AG09319 (cell line): ENCODE results near the gene TRIM44.
"Not testable (repeated sequence)": the region's sequence is repeated elsewhere in the genome, so short reads cannot be mapped to it uniquely, and the experiment has no call there.

Experiments used
- DNase-seq: peaks from one replicate; pipeline ENCODE4 v3.0.0-alpha.2; 2010; ENCODE audit warnings: low read depth; ENCODE audit errors: extremely low read depth
- CTCF ChIP-seq: IDR thresholded peaks from 2 replicates; pipeline ENCODE4 v1.5.1; 2011; ENCODE audit warnings: low read depth, mild to moderate bottlenecking, inconsistent platforms, low read length, moderate library complexity

Gene TRIM44

GRCh38 chr11:35746356-35747153, 84.0 kb downstream of the TRIM44 start:
- no peak for DNase-seq

GRCh38 chr11:35747668-35748067, 85.1 kb downstream of the TRIM44 start:
- TF ChIP-seq CTCF, result no peak
- DNase-seq, result no peak

More at GRCh38 chr11:35746356-35747153, 84.0 kb downstream of the TRIM44 start:
- no peak for TF ChIP-seq CTCF

GRCh38 chr11:35748644-35749043, 86.1 kb downstream of the TRIM44 start:
- no peak for DNase-seq
- TF ChIP-seq CTCF, result no peak

- DNase-seq, result no peak
- TF ChIP-seq CTCF, result no peak
Measured at GRCh38 chr11:35750315-35750714, 87.7 kb downstream of the TRIM44 start.

GRCh38 chr11:35750981-35751663, 88.5 kb downstream of the TRIM44 start:
- DNase-seq, result no peak
- no peak for TF ChIP-seq CTCF

- no peak for TF ChIP-seq CTCF
- no peak for DNase-seq
Measured at GRCh38 chr11:35751664-35752061, 89.1 kb downstream of the TRIM44 start.

GRCh38 chr11:35752115-35752514, 89.5 kb downstream of the TRIM44 start:
- no peak for TF ChIP-seq CTCF
- no peak for DNase-seq

- DNase-seq, result not testable (repeated sequence)
Measured at GRCh38 chr11:35753573-35753972, 91.0 kb downstream of the TRIM44 start.

- DNase-seq, result not testable (repeated sequence)
Measured at GRCh38 chr11:35759951-35760350, 97.4 kb downstream of the TRIM44 start.
